Endothelial cell of umbilical vein (primary cell): ENCODE data around the gene MCC. TPM values are rescaled to one million over a fixed set of nuclear protein-coding genes. Genes with fewer than 3 reads are reported as not detected.

Experiments used
- BruUV-seq: library from RNA; stranded (reverse); fragments of 400-500 nt; replicated peaks from 2 replicates; lab custom pipeline; 2021; lab: Mats Ljungman, UMichigan
- CTCF ChIA-PET: fragments of 300-600, 350-600 bp; sonication (Branson Sonifier 250); formaldehyde crosslinking; loops from one replicate; lab custom pipeline; 2021; ENCODE audit warnings: antibody characterized with exemption, inconsistent platforms; lab: Charles Lee
- POLR2A ChIA-PET: fragments of 300-600, 350-600 bp; sonication (Branson Sonifier 250); formaldehyde crosslinking; loops from one replicate; lab custom pipeline; 2021; ENCODE audit warnings: antibody characterized with exemption, inconsistent platforms; lab: Charles Lee
- DNase-seq: peaks from one replicate; pipeline ENCODE4 v3.0.0-alpha.2; 2011; ENCODE audit warnings: low read depth, low spot score
- FAIRE-seq: peaks from 2 replicates; lab custom pipeline; 2011; peaks lifted over from hg19 to GRCh38; lab: Jason Lieb, UNC
- H2AFZ ChIP-seq: 2 replicates; pipeline ENCODE4 v1.6.0; 2012; ENCODE audit warnings: low read depth, low read length, control low read depth, inconsistent platforms
- H3K27ac ChIP-seq: 2 replicates; pipeline ENCODE4 v1.5.1; 2011; ENCODE audit warnings: low read depth, mild to moderate bottlenecking, control low read depth, low read length, moderate library complexity; ENCODE audit not compliant: insufficient read depth
- H3K27me3 ChIP-seq, 2 experiments: 2 replicates each; pipeline versions ENCODE4 v1.6.0 to v1.6.1; 2011; ENCODE audit warnings: low read length in 2 of 2, mixed read lengths in 1 of 2; ENCODE audit not compliant: control insufficient read depth in 2 of 2, insufficient read depth in 2 of 2
- H3K36me3 ChIP-seq, 2 experiments: 2 replicates in 1 of 2; 3 replicates in 1 of 2; pipeline ENCODE4 v1.5.1; 2011; ENCODE audit warnings: low read length in 2 of 2, mild to moderate bottlenecking in 1 of 2, moderate library complexity in 1 of 2; ENCODE audit not compliant: control insufficient read depth in 2 of 2, insufficient read depth in 2 of 2; ENCODE audit errors: extremely low read depth in 1 of 2
- H3K4me1 ChIP-seq: 3 replicates; pipeline ENCODE4 v1.5.1; 2011; ENCODE audit warnings: mild to moderate bottlenecking, low read length; ENCODE audit not compliant: control insufficient read depth, insufficient read depth; ENCODE audit errors: extremely low read depth
- H3K4me2 ChIP-seq: 2 replicates; pipeline ENCODE4 v1.6.1; 2011; ENCODE audit warnings: low read length, control low read depth, mixed read lengths; ENCODE audit not compliant: insufficient read depth
- H3K4me3 ChIP-seq, 3 experiments: fragments of 200-600 bp in 1 of 3; sonication (generic), shearing (Covaris generic) in 1 of 3; replicated peaks in 1 of 3; 2 replicates each; pipeline ENCODE4 v1.5.1; 2011 to 2016; ENCODE audit warnings: control low read depth in 3 of 3, low read length in 3 of 3, mild to moderate bottlenecking in 2 of 3, inconsistent platforms in 1 of 3, low read depth in 1 of 3, moderate library complexity in 1 of 3; ENCODE audit not compliant: insufficient read depth in 1 of 3
- H3K79me2 ChIP-seq: 2 replicates; pipeline ENCODE4 v1.6.0; 2012; ENCODE audit warnings: low read length, inconsistent platforms; ENCODE audit not compliant: control insufficient read depth, insufficient read depth
- H3K9ac ChIP-seq: replicated peaks from 2 replicates; pipeline ENCODE3; 2011; ENCODE audit warnings: low read length, control low read depth; ENCODE audit not compliant: insufficient read depth; ENCODE audit errors: extremely low read depth
- H3K9me1 ChIP-seq: replicated peaks from 3 replicates; pipeline ENCODE4 v1.6.0; 2011; ENCODE audit warnings: mild to moderate bottlenecking, low read length; ENCODE audit not compliant: control insufficient read depth, insufficient read depth; ENCODE audit errors: extremely low read depth
- H3K9me3 ChIP-seq: replicated peaks from 2 replicates; pipeline ENCODE4 v1.5.1; 2012; ENCODE audit warnings: low read length, inconsistent platforms; ENCODE audit not compliant: control insufficient read depth, insufficient read depth
- H4K20me1 ChIP-seq: replicated peaks from 2 replicates; pipeline ENCODE3; 2011; ENCODE audit warnings: mild to moderate bottlenecking, low read length; ENCODE audit not compliant: control insufficient read depth, insufficient read depth; ENCODE audit errors: extremely low read depth
- CTCF ChIP-seq, 2 donors: IDR thresholded peaks; 1 replicate in 1 of 2; 2 replicates in 1 of 2; pipeline ENCODE4 v1.5.1; 2011; ENCODE audit warnings: low read length in 2 of 2, mild to moderate bottlenecking in 2 of 2, moderate library complexity in 2 of 2, control low read depth in 1 of 2, inconsistent platforms in 1 of 2, low read depth in 1 of 2; ENCODE audit not compliant: insufficient read depth in 1 of 2; ENCODE audit errors: extremely low read depth in 1 of 2
- EZH2 ChIP-seq: IDR thresholded peaks from 2 replicates; pipeline ENCODE4 v1.6.1; 2012; ENCODE audit warnings: borderline replicate concordance, low read depth, mild to moderate bottlenecking, moderate library complexity, low read length, inconsistent platforms; ENCODE audit not compliant: severe bottlenecking
- FOS ChIP-seq: IDR thresholded peaks from 2 replicates; pipeline ENCODE4 v1.6.1; 2011; ENCODE audit warnings: mild to moderate bottlenecking, low read length, moderate library complexity, borderline replicate concordance; ENCODE audit not compliant: insufficient read depth
- GATA2 ChIP-seq: IDR thresholded peaks from 2 replicates; pipeline ENCODE4 v1.7.0; 2011; ENCODE audit warnings: low read depth, mild to moderate bottlenecking, moderate library complexity, mixed read lengths, low read length; ENCODE audit not compliant: insufficient read length, insufficient read depth
- JUN ChIP-seq: IDR thresholded peaks from 2 replicates; pipeline ENCODE4 v1.6.1; 2011; ENCODE audit warnings: borderline replicate concordance, low read depth; ENCODE audit not compliant: insufficient read length, insufficient read depth
- MAX ChIP-seq: IDR thresholded peaks from 2 replicates; pipeline ENCODE4 v1.6.1; 2011; ENCODE audit not compliant: insufficient read depth, insufficient read length
- MYC ChIP-seq: IDR thresholded peaks from one replicate; pipeline ENCODE4 v1.6.1; 2011; ENCODE audit warnings: mild to moderate bottlenecking, low read depth, low read length
- POLR2A ChIP-seq: IDR thresholded peaks from 2 replicates; pipeline ENCODE4 v1.6.1; 2012; ENCODE audit warnings: low read depth, mild to moderate bottlenecking, control low read depth, low read length
- POLR2AphosphoS5 ChIP-seq: IDR thresholded peaks from 2 replicates; pipeline ENCODE4 v1.6.1; 2012; ENCODE audit warnings: low read depth, mild to moderate bottlenecking, control low read depth, low read length, moderate library complexity; ENCODE audit not compliant: insufficient read depth
- dilution Hi-C: fragments of 300-500 bp; cut with MboI; formaldehyde crosslinking; loops from one replicate; pipeline ENCODE4 v1.15.0; 2019; ENCODE audit warnings: low sequenced_read_pairs; ENCODE audit not compliant: extremely low pct_ligation_motif_present
- intact Hi-C: fragments of 100-400 bp; cut with micrococcal nuclease; formaldehyde crosslinking; loops from one replicate; pipeline ENCODE4 v1.10.0; 2022
- polyA plus RNA-seq, 4 experiments: library from polyadenylated mRNA; depleted of rRNA in 3 of 4; stranded (reverse) in 3 of 4; unstranded in 1 of 4; fragments of >200 nt; gene quantifications; 2 replicates each; pipeline versions ENCODE4 v1.2.1 to v1.2.3, GENCODE V29; 2011 to 2012; ENCODE audit warnings: missing spikeins in 1 of 4
- total RNA-seq: library from RNA; stranded (reverse); gene quantifications from 2 replicates; pipeline ENCODE4 v1.2.3, GENCODE V29; 2021

The MCC gene
- total and polyA plus RNA-seq, 2 donors (not counting 3 experiments of a cell fraction or from before 2014, with no cell fraction given): 6.9 to 27.5 TPM

- peaks cover 8% of the 10 kb centered on the region for H3K79me2 ChIP-seq
- BruUV-seq: no TSS peak
- intact Hi-C loops (no loop called here), dilution Hi-C loops (no loop called here)
- no peaks in the 10 kb centered on the region for H3K36me3 ChIP-seq
- H2AFZ ChIP-seq: no peak overlapping the region
- no peak overlapping the region for H3K4me2 ChIP-seq
- peaks cover 30% of the 10 kb centered on the region for H3K4me1 ChIP-seq
- DNase-seq (no peak), FAIRE-seq (no peak)
- TF ChIP-seq JUN (no peak), GATA2 (no peak), MYC (no peak), EZH2 (no peak), POLR2A (no peak), CTCF (IDR thresholded peaks at IDR 0.05; ENCODE audit: extremely low read depth in 1 of 2, insufficient read depth in 1 of 2, low read depth in 1 of 2, low read length in 2 of 2) (no peak)
- no peaks in the 10 kb centered on the region for H3K9me1 ChIP-seq
- H4K20me1 ChIP-seq: no peaks in the 10 kb centered on the region
- ChIA-PET CTCF (interaction anchor here (0.7 kb wide), 1 partner anchor 24 kb away, joined by 3 read pairs; no protein-coding TSS in a partner anchor), POLR2A (no interaction called here)
- no peak overlapping the region for H3K4me3 ChIP-seq
- H3K9ac ChIP-seq: no peak overlapping the region
- H3K27ac ChIP-seq: no peak overlapping the region
- no peaks in the 10 kb centered on the region for H3K27me3 ChIP-seq
- H3K9me3 ChIP-seq: no peaks in the 10 kb centered on the region
These were observed 211.8 kb downstream of the MCC start for GRCh38 chr5:113276493-113276892.

- H2AFZ ChIP-seq: no peak overlapping the region
- H4K20me1 ChIP-seq: no peaks in the 10 kb centered on the region
- H3K9me3 ChIP-seq: no peaks in the 10 kb centered on the region
- dilution Hi-C loops: no loop called here
- H3K79me2 ChIP-seq: peaks cover 8% of the 10 kb centered on the region
- DNase-seq: no peak
- H3K27me3 ChIP-seq: no peaks in the 10 kb centered on the region
- BruUV-seq: no TSS peak
- no peak overlapping the region for H3K4me2 ChIP-seq
- H3K4me1 ChIP-seq: peaks cover 32% of the 10 kb centered on the region
- H3K4me3 ChIP-seq: no peak overlapping the region
- H3K36me3 ChIP-seq: no peaks in the 10 kb centered on the region
- TF ChIP-seq POLR2AphosphoS5 (no peak), EZH2 (no peak), GATA2 (no peak), MAX (no peak), POLR2A (no peak), CTCF (IDR thresholded peaks at IDR 0.05; ENCODE audit: extremely low read depth in 1 of 2, insufficient read depth in 1 of 2, low read depth in 1 of 2, low read length in 2 of 2) (no peak), FOS (no peak), JUN (no peak)
- no peaks in the 10 kb centered on the region for H3K9me1 ChIP-seq
- intact Hi-C loops: no loop called here
- no peak overlapping the region for H3K27ac ChIP-seq
- ChIA-PET POLR2A (no interaction called here), CTCF (no interaction called here)
- no peak for FAIRE-seq
- H3K9ac ChIP-seq: no peak overlapping the region
These were observed 212.3 kb downstream of the MCC start for GRCh38 chr5:113276001-113276400.
